HL-60 (cell line): Measurements from ENCODE around the gene AAK1.

Experiments
- DNase-seq, 2 experiments: peaks; one replicate each; pipeline ENCODE4 v3.0.0-alpha.2; 2010 to 2020; ENCODE audit warnings: low read depth in 1 of 2, low spot score in 1 of 2
- H3K27ac ChIP-seq: fragments of 250-450 bp; sonication (Bioruptor Pico); replicated peaks from 2 replicates; pipeline ENCODE4 v1.5.1; 2020; ENCODE audit warnings: mild to moderate bottlenecking, moderate library complexity
- H3K27me3 ChIP-seq: fragments of 250-450 bp; sonication (Bioruptor Pico); 2 replicates; pipeline ENCODE4 v1.5.1; 2021; ENCODE audit warnings: mild to moderate bottlenecking, moderate library complexity; ENCODE audit not compliant: insufficient read depth, poor library complexity, severe bottlenecking
- H3K4me3 ChIP-seq: replicated peaks from 2 replicates; pipeline ENCODE4 v1.5.1; 2011; ENCODE audit warnings: mild to moderate bottlenecking, control low read depth, low read length; ENCODE audit not compliant: insufficient read depth
- GABPA ChIP-seq: IDR thresholded peaks from 2 replicates; pipeline ENCODE4 v1.6.1; 2012; ENCODE audit warnings: low read depth
- POLR2AphosphoS5 ChIP-seq: IDR thresholded peaks from 2 replicates; pipeline ENCODE4 v1.6.1; 2012; ENCODE audit warnings: low read depth
- REST ChIP-seq: IDR thresholded peaks from 2 replicates; pipeline ENCODE4 v1.6.1; 2012; ENCODE audit warnings: low read depth; ENCODE audit not compliant: insufficient replicate concordance
- SPI1 ChIP-seq: IDR thresholded peaks from 2 replicates; pipeline ENCODE4 v1.6.1; 2012; ENCODE audit warnings: low read depth, mild to moderate bottlenecking, borderline replicate concordance
- TF ChIP-seq, protein P1 (sequence below): IDR thresholded peaks from one replicate; pipeline ENCODE4 v1.5.1; 2011; ENCODE audit warnings: low read length, control low read depth, inconsistent platforms; ENCODE audit not compliant: insufficient read depth

Gene AAK1

DNA sequence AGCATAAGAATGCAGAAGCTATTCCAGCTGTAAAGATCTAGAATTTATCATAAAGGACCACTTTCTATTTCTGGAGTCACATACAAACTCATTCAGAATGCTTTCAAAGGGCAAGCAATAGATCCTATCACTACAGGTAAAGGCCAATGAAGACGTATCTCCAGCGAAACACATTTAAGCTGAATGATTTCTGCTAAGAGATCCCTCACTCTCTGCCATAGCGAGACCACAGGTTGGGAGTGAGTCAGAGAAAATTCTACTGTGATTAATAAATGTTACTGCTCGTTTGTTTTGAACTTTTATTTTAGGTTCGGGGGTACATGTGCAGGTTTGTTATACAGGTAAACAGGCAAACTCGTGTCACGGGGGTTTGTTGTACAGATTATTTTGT is 133.8 kb downstream of the AAK1 start:
- no peak for DNase-seq
- Histone ChIP-seq H3K27ac (no peak overlapping the region), H3K4me3 (no peak overlapping the region), H3K27me3 (no peaks in the 10 kb centered on the region)
- no peak for TF ChIP-seq SPI1
- TF ChIP-seq, protein P1, sequence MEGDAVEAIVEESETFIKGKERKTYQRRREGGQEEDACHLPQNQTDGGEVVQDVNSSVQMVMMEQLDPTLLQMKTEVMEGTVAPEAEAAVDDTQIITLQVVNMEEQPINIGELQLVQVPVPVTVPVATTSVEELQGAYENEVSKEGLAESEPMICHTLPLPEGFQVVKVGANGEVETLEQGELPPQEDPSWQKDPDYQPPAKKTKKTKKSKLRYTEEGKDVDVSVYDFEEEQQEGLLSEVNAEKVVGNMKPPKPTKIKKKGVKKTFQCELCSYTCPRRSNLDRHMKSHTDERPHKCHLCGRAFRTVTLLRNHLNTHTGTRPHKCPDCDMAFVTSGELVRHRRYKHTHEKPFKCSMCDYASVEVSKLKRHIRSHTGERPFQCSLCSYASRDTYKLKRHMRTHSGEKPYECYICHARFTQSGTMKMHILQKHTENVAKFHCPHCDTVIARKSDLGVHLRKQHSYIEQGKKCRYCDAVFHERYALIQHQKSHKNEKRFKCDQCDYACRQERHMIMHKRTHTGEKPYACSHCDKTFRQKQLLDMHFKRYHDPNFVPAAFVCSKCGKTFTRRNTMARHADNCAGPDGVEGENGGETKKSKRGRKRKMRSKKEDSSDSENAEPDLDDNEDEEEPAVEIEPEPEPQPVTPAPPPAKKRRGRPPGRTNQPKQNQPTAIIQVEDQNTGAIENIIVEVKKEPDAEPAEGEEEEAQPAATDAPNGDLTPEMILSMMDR = no peak
- no peak for TF ChIP-seq POLR2AphosphoS5
- TF ChIP-seq REST = no peak
- no peak for TF ChIP-seq GABPA

GRCh38 chr2:69509011-69509749 is 134.4 kb downstream of the AAK1 start:
- H3K4me3 ChIP-seq = no peak overlapping the region
- TF ChIP-seq REST (no peak), GABPA (no peak), POLR2AphosphoS5 (no peak), SPI1 (no peak)
- TF ChIP-seq, protein P1 = no peak
- DNase-seq = peak in 1 of 2 experiments; percentile 60
- no peaks in the 10 kb centered on the region for H3K27me3 ChIP-seq
- no peak overlapping the region for H3K27ac ChIP-seq

DNA sequence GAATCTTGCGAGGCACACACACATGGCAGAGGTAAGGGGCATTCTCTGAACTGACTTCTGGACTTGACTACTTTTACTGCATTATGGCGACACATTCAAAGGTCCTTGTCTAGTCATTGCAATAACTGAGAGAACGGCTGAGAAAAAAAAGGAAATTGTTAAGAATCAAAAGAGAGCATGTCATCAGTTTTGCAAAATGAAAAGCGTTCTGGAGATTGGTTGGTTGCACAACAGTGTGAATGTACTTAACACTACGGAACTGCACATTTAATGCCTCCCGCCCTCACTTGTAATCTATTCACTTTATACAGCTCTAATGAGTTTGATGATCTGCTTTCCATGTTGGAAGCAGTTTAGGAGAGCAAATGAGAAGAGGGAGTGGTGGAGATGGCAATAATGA is 137.8 kb downstream of the AAK1 start:
- TF ChIP-seq, protein P1 = no peak
- no peak for TF ChIP-seq GABPA
- no peak for TF ChIP-seq REST
- TF ChIP-seq POLR2AphosphoS5 = no peak
- TF ChIP-seq SPI1 = peak; percentile 26; the same call in 1 of the 2 replicates
- H3K27ac ChIP-seq = peak overlapping the region; percentile 46
- H3K27me3 ChIP-seq = no peaks in the 10 kb centered on the region
- DNase-seq = peak in 1 of 2 experiments; percentile 73
- H3K4me3 ChIP-seq = no peak overlapping the region
